Tibial artery (tissue), 4 donors: ENCODE results near the gene GABRG3.

ENCODE experiments used
- DNase-seq, 2 donors: peaks; one replicate each; pipeline ENCODE4 v3.0.0-alpha.2; 2019
- H3K27ac ChIP-seq, 2 donors: fragments of 200-600 bp; sonication (generic) in 1 of 2; 1 replicate in 1 of 2; 2 replicates in 1 of 2; pipeline ENCODE4 v1.5.1; 2018 to 2019; ENCODE audit warnings: mild to moderate bottlenecking in 1 of 2
- H3K27me3 ChIP-seq, 2 donors: fragments of 200-600 bp; sonication (generic) in 1 of 2; one replicate each; pipeline versions ENCODE4 v1.5.1 to v1.6.0; 2016 to 2019
- H3K36me3 ChIP-seq, 3 donors: fragments of 200-600 bp; sonication (generic) in 2 of 3; one replicate each; pipeline ENCODE4 v1.5.1; 2016 to 2019; ENCODE audit warnings: mild to moderate bottlenecking in 2 of 3
- H3K4me1 ChIP-seq, 4 donors: fragments of 200-600 bp; sonication (generic) in 2 of 4; 1 replicate in 3 of 4; 2 replicates in 1 of 4; pipeline ENCODE4 v1.5.1; 2016 to 2019
- H3K4me3 ChIP-seq, 2 donors: fragments of 200-600 bp; sonication (generic) in 1 of 2; 1 replicate in 1 of 2; 2 replicates in 1 of 2; pipeline ENCODE4 v1.5.1; 2018 to 2019; ENCODE audit warnings: mild to moderate bottlenecking in 2 of 2
- H3K9me3 ChIP-seq, 3 donors: fragments of 200-600 bp; sonication (generic) in 1 of 3; one replicate each; pipeline ENCODE4 v1.5.1; 2016 to 2019
- intact Hi-C: fragments of 100-400 bp; cut with DNase I; formaldehyde crosslinking; loops from one replicate; pipeline ENCODE4 v1.15.0; 2023; ENCODE audit warnings: low total_unique reads
- TF ChIP-seq, protein P1 (sequence below), 2 experiments: fragments of 200-600 bp in 1 of 2; fragments of 450-650 bp in 1 of 2; IDR thresholded peaks; one replicate each; pipeline ENCODE4 v1.5.1; 2017 to 2019; ENCODE audit warnings: antibody characterized with exemption in 2 of 2, mild to moderate bottlenecking in 1 of 2, moderate library complexity in 1 of 2

The GABRG3 gene

DNA sequence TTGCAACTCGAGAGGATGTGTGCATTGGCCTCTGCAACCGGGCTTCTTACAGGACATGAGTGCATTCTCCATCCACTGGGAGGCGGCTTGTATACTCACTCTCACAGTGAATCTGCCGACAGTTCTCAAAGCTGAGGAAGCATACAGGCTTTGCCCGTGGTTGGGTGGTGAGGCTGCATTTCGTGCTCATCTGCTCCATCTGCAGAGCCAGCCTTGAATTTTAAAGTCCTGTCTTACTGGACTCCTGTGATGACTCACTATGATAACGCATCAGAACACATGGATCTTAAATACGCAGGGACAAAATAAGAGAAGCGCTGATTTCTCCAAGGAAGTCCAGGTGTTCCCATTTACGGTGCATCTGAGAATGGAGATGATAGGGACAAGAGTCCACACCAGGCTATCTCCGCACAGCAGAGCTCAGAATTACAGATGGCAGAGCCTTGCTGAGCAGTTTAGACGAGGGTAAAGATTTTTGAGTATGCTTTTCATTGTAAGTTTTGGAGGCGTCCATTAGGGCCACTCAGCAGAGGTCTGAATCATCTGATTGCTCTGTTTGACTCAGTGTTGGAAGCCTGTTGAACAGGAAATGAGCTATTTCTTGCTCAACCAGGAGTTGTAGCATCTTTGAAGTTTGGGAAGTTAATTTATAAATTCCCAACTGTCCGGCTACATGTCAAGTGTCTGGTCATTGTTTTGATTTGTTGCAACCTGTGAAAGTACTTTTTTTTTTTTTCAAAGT lies 87.1 kb downstream of the GABRG3 start:
- intact Hi-C loops: no loop called here
- H3K27ac ChIP-seq: no peak overlapping the region

DNA sequence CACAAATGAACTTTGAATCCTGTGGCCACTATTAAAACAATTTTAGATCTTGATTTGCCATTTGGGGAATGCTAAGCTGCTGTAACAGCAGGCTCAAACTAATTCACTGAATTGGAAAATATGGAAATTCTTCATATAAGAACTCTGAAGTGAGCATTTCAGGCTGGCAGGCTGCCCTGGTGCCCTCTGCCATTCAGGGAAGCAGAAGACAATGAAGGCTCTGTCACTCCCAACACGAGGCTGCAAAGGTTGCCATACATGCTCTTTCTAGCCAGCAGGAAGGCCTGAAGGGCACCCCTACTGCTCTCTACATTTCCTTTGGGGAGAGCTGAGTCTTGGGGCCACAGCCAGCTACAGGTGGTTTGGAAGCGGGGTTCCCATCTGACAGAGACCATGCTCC lies 88.0 kb downstream of the GABRG3 start:
- H3K36me3 ChIP-seq: no peaks in the 10 kb centered on the region
- H3K9me3 ChIP-seq: no peaks in the 10 kb centered on the region
- TF ChIP-seq, protein P1, sequence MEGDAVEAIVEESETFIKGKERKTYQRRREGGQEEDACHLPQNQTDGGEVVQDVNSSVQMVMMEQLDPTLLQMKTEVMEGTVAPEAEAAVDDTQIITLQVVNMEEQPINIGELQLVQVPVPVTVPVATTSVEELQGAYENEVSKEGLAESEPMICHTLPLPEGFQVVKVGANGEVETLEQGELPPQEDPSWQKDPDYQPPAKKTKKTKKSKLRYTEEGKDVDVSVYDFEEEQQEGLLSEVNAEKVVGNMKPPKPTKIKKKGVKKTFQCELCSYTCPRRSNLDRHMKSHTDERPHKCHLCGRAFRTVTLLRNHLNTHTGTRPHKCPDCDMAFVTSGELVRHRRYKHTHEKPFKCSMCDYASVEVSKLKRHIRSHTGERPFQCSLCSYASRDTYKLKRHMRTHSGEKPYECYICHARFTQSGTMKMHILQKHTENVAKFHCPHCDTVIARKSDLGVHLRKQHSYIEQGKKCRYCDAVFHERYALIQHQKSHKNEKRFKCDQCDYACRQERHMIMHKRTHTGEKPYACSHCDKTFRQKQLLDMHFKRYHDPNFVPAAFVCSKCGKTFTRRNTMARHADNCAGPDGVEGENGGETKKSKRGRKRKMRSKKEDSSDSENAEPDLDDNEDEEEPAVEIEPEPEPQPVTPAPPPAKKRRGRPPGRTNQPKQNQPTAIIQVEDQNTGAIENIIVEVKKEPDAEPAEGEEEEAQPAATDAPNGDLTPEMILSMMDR (IDR thresholded peaks at IDR 0.05): no peak
- no peak for DNase-seq
- no peak overlapping the region for H3K27ac ChIP-seq
- H3K4me3 ChIP-seq: no peak overlapping the region
- intact Hi-C loops: no loop called here
- no peaks in the 10 kb centered on the region for H3K27me3 ChIP-seq
- H3K4me1 ChIP-seq: no peaks in the 10 kb centered on the region

More for the DNA sequence above, 87.1 kb downstream of the GABRG3 start:
- H3K9me3 ChIP-seq: no peaks in the 10 kb centered on the region
- DNase-seq: no peak
- no peaks in the 10 kb centered on the region for H3K4me1 ChIP-seq
- TF ChIP-seq, protein P1 (IDR thresholded peaks at IDR 0.05): no peak
- H3K4me3 ChIP-seq: no peak overlapping the region
- no peaks in the 10 kb centered on the region for H3K36me3 ChIP-seq
- H3K27me3 ChIP-seq: no peaks in the 10 kb centered on the region

DNA sequence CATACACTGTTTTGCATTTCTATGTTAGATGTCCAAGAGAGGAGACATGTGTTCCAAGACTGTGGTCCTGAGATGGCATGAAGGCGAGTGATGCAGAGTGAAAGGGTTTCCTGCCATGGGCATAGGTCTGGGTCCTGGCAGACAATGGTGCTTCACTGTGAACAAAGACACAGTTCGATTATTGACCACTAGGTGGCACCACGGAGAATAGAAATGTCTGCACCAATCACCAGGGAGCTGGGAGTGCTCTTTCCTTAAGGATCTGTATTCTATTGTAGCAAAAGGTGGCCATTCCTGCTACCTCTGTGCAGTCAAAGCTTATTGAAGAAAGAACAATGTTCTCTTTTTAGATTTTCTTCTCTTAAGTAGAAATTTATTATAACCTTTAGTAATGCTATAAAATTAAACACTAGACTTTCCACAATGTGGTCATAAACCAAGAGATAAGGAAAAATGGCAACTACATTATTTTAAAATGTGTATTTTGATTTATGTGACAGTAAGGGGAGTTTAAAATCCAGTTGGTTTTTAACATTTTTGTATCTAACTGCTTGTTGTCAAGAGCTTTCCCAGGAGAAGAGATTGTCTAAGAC lies 88.7 kb downstream of the GABRG3 start:
- no peak overlapping the region for H3K27ac ChIP-seq
- H3K9me3 ChIP-seq: no peaks in the 10 kb centered on the region
- no peaks in the 10 kb centered on the region for H3K27me3 ChIP-seq
- no peaks in the 10 kb centered on the region for H3K36me3 ChIP-seq
- DNase-seq: no peak
- H3K4me3 ChIP-seq: no peak overlapping the region
- no peaks in the 10 kb centered on the region for H3K4me1 ChIP-seq
- TF ChIP-seq, protein P1 (IDR thresholded peaks at IDR 0.05): peak; percentile 14 to 36
- intact Hi-C loops: no loop called here

DNA sequence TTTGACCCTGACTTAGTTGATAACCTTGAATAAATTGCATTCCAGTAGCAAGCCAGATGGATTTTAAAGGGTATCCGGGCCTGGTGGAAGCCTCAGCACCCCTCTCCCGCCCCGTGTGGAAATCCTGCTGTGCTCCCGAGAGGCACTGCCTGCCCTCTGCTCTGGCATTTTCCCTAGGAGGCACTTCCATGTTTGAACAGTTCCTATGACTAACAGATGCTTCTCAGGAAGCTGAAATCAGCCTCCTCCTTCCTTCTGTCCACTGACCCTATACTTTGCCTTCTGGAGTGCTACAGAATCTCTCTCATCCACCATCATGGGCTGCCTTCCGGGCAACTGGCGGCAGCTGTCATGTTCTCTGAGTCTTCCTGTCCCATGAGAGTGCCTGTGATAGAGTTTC lies 90.8 kb downstream of the GABRG3 start:
- no peaks in the 10 kb centered on the region for H3K27me3 ChIP-seq

DNA sequence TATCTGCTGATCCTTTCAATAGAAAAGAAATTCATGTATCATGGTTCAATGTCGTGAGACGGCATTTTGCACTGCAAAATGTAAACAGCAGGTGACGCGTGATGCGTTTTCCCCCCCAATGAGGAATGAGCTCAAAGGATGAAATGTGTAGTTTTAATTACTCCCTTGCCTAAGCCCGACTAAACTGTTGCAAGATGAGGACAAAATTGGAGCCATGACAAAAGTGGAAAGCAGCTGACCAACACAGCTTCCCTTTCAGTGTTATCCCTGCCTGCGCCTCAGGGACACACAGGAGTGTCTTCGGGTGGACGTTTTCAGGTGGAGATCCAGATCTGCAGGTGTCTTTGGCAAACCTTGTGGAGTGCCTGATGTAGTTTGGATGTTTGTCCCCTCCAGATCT lies 92.0 kb downstream of the GABRG3 start:
- H3K27me3 ChIP-seq: no peaks in the 10 kb centered on the region
- H3K27ac ChIP-seq: no peak overlapping the region
- H3K9me3 ChIP-seq: peaks cover under 1 to 9% (median 7%) of the 10 kb centered on the region in 3 donors
- TF ChIP-seq, protein P1 (IDR thresholded peaks at IDR 0.05): no peak
- no peak overlapping the region for H3K4me3 ChIP-seq
- no peaks in the 10 kb centered on the region for H3K36me3 ChIP-seq
- H3K4me1 ChIP-seq: no peaks in the 10 kb centered on the region
- intact Hi-C loops: no loop called here
- DNase-seq: no peak

More for the DNA sequence above, 90.8 kb downstream of the GABRG3 start:
- Histone ChIP-seq H3K4me1 (no peaks in the 10 kb centered on the region), H3K4me3 (no peak overlapping the region), H3K36me3 (no peaks in the 10 kb centered on the region), H3K9me3 (no peaks in the 10 kb centered on the region), H3K27ac (no peak overlapping the region)
- intact Hi-C loops: no loop called here
- DNase-seq: no peak
- TF ChIP-seq, protein P1 (IDR thresholded peaks at IDR 0.05): no peak
